ENCODE measurements around the gene MYF5. TPM values are rescaled to one million over a fixed set of nuclear protein-coding genes. Genes with fewer than 3 reads are reported as not detected.

Gene MYF5
- total RNA-seq, 1 donor from 2014 or later: not detected

GRCh38 chr12:80715713-80716249 is 931 bp upstream of the MYF5 start:
- H3K4me1 Mint-ChIP-seq (ENCODE audit: low read depth): peaks cover 10% of the 10 kb centered on the region
- no peaks in the 10 kb centered on the region for H3K36me3 Mint-ChIP-seq (ENCODE audit: low read depth)
- no peak for DNase-seq (ENCODE audit: low spot score)
- no peak for TF ChIP-seq CTCF (IDR thresholded peaks at IDR 0.05)
- peaks cover 20% of the 10 kb centered on the region for H3K27me3 Mint-ChIP-seq (ENCODE audit: low read depth)
- no peak overlapping the region for H3K4me3 Mint-ChIP-seq (ENCODE audit: unreplicated experiment)
- H3K9me3 Mint-ChIP-seq (ENCODE audit: low read depth): no peaks in the 10 kb centered on the region
- no peak overlapping the region for H3K27ac Mint-ChIP-seq (ENCODE audit: unreplicated experiment)

GRCh38 chr12:80717856-80718255 is 1.1 kb downstream of the MYF5 start:
- Mint-ChIP-seq H3K27me3 (ENCODE audit: low read depth) (peaks cover 20% of the 10 kb centered on the region), H3K4me3 (ENCODE audit: unreplicated experiment) (no peak overlapping the region), H3K36me3 (ENCODE audit: low read depth) (no peaks in the 10 kb centered on the region), H3K27ac (ENCODE audit: unreplicated experiment) (no peak overlapping the region), H3K9me3 (ENCODE audit: low read depth) (no peaks in the 10 kb centered on the region), H3K4me1 (ENCODE audit: low read depth) (peaks cover 10% of the 10 kb centered on the region)
- DNase-seq (ENCODE audit: low spot score): no peak
- TF ChIP-seq CTCF (IDR thresholded peaks at IDR 0.05): no peak

- Mint-ChIP-seq H3K9me3 (ENCODE audit: low read depth) (no peaks in the 10 kb centered on the region), H3K36me3 (ENCODE audit: low read depth) (no peaks in the 10 kb centered on the region)
Observed at GRCh38 chr12:80720516-80720915, 3.8 kb downstream of the MYF5 start.

GRCh38 chr12:80721326-80721725 is 4.6 kb downstream of the MYF5 start:
- Mint-ChIP-seq H3K4me1 (ENCODE audit: low read depth) (no peaks in the 10 kb centered on the region), H3K9me3 (ENCODE audit: low read depth) (no peaks in the 10 kb centered on the region), H3K4me3 (ENCODE audit: unreplicated experiment) (no peak overlapping the region), H3K36me3 (ENCODE audit: low read depth) (no peaks in the 10 kb centered on the region), H3K27ac (ENCODE audit: unreplicated experiment) (no peak overlapping the region), H3K27me3 (ENCODE audit: low read depth) (peaks cover 2% of the 10 kb centered on the region)
- no peak for DNase-seq (ENCODE audit: low spot score)
- no peak for TF ChIP-seq CTCF (IDR thresholded peaks at IDR 0.05)

More at GRCh38 chr12:80720516-80720915, 3.8 kb downstream of the MYF5 start:
- no peak for DNase-seq (ENCODE audit: low spot score)
- no peak overlapping the region for H3K27ac Mint-ChIP-seq (ENCODE audit: unreplicated experiment)
- peaks cover 5% of the 10 kb centered on the region for H3K27me3 Mint-ChIP-seq (ENCODE audit: low read depth)
- H3K4me3 Mint-ChIP-seq (ENCODE audit: unreplicated experiment): no peak overlapping the region
- no peak for TF ChIP-seq CTCF (IDR thresholded peaks at IDR 0.05)
- no peaks in the 10 kb centered on the region for H3K4me1 Mint-ChIP-seq (ENCODE audit: low read depth)

- peaks cover 4% of the 10 kb centered on the region for H3K4me1 Mint-ChIP-seq (ENCODE audit: low read depth)
Observed at GRCh38 chr12:80745851-80746505, 29.3 kb downstream of the MYF5 start.

More at GRCh38 chr12:80745851-80746505, 29.3 kb downstream of the MYF5 start:
- Mint-ChIP-seq H3K9me3 (ENCODE audit: low read depth) (peaks cover under 1% of the 10 kb centered on the region), H3K27ac (ENCODE audit: unreplicated experiment) (no peak overlapping the region), H3K36me3 (ENCODE audit: low read depth) (no peaks in the 10 kb centered on the region), H3K27me3 (ENCODE audit: low read depth) (peaks cover 8% of the 10 kb centered on the region), H3K4me3 (ENCODE audit: unreplicated experiment) (no peak overlapping the region)
- TF ChIP-seq CTCF (IDR thresholded peaks at IDR 0.05): no peak
- no peak for DNase-seq (ENCODE audit: low spot score)

All from chondrocyte (in vitro differentiated cells).